ENCODE results near the gene OR5P2.

Gene OR5P2

DNA sequence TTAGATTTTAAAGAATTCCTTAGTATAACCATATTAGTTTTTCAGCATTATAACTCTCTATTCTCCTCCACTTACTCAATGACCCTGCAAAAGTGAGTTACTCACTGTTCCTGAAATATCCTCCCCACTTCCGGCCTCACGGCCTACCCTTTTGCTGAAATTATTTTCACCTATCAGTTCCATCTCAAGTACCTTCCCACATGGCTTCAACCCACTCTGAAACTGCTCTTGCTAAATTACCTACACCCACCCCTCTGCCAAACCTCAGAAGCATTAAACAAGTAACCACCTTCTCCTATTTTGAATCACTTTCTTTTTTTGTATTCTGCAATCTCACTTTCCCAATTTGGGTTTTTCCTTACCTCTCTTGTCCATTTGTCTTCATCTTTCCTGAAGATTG lies 37.7 kb downstream of the OR5P2 start:
- no peak for DNase-seq (ENCODE audit: low read depth, low spot score)
- Histone ChIP-seq H3K27me3 (ENCODE audit: insufficient read depth, insufficient read length) (no peaks in the 10 kb centered on the region), H3K9ac (ENCODE audit: insufficient read length, low read depth) (no peak overlapping the region), H3K9me3 (ENCODE audit: insufficient read depth, low read length) (peaks cover 5% of the 10 kb centered on the region; the same call in 1 of the 2 replicates), H3K36me3 (ENCODE audit: insufficient read depth, insufficient read length, low read length) (no peaks in the 10 kb centered on the region), H3K4me1 (ENCODE audit: insufficient read depth, insufficient read length) (no peaks in the 10 kb centered on the region), H3K4me3 (ENCODE audit: insufficient read length, low read depth) (no peak overlapping the region)
- no peak for TF ChIP-seq SUZ12 (IDR thresholded peaks at IDR 0.05; ENCODE audit: extremely low read depth, insufficient read depth, insufficient read length)
- TF ChIP-seq ZNF274 (IDR thresholded peaks at IDR 0.05; ENCODE audit: low read depth, low read length): no peak
- no peak for TF ChIP-seq YY1 (IDR thresholded peaks at IDR 0.05; ENCODE audit: insufficient read depth, insufficient read length)

DNA sequence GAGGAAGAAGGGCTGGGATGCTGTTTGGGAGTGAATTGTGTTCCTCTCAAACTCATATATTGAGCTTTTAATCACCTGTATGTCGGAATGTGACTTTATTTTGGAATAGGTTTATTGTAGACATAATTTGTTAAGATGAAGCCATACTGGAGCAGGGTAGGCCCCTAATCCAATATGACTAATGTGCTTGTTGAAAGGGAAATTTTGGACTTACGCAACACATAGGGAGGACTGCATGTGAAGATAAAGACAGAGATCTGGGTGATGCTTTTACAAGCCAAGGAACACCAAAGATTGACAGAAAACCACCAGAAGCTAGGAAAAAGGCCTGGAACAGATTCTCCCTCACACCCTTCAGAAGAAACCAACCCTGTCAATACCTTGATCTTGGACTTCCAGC lies 47.3 kb downstream of the OR5P2 start:
- H3K27me3 ChIP-seq (ENCODE audit: insufficient read depth, insufficient read length): no peaks in the 10 kb centered on the region
- H3K4me1 ChIP-seq (ENCODE audit: insufficient read depth, insufficient read length): no peaks in the 10 kb centered on the region
- DNase-seq (ENCODE audit: low read depth, low spot score): no peak
- H3K4me3 ChIP-seq (ENCODE audit: insufficient read length, low read depth): no peak overlapping the region
- H3K9ac ChIP-seq (ENCODE audit: insufficient read length, low read depth): no peak overlapping the region
- no peaks in the 10 kb centered on the region for H3K9me3 ChIP-seq (ENCODE audit: insufficient read depth, low read length)
- no peak for TF ChIP-seq ZNF274 (IDR thresholded peaks at IDR 0.05; ENCODE audit: low read depth, low read length)
- no peak for TF ChIP-seq YY1 (IDR thresholded peaks at IDR 0.05; ENCODE audit: insufficient read depth, insufficient read length)
- TF ChIP-seq SUZ12 (IDR thresholded peaks at IDR 0.05; ENCODE audit: extremely low read depth, insufficient read depth, insufficient read length): no peak
- H3K36me3 ChIP-seq (ENCODE audit: insufficient read depth, insufficient read length, low read length): no peaks in the 10 kb centered on the region
